HEK293T (cell line): ENCODE data around the gene DNAH12.
"Not testable (repeated sequence)": the region's sequence is repeated elsewhere in the genome, so short reads cannot be mapped to it uniquely, and the experiment has no call there.

Experiments used
- FOXA1 ChIP-seq: fragments of 450-650 bp; IDR thresholded peaks from 2 replicates; pipeline ENCODE4 v1.6.1; 2016; ENCODE audit warnings: mild to moderate bottlenecking
- SP1 ChIP-seq: fragments of 450-650 bp; IDR thresholded peaks from 2 replicates; pipeline ENCODE4 v1.6.1; 2017

GRCh38 chr3:57440144-57440543 is 104.0 kb downstream of the DNAH12 start:
- TF ChIP-seq FOXA1, SP1: not testable (repeated sequence)
